AG04449 (cell line): Measurements from ENCODE around the gene TRHDE.

ENCODE experiments used
- CTCF ChIA-PET: fragments of 350-600 bp; formaldehyde crosslinking; extraction: SDS; loops from one replicate; lab custom pipeline; 2021; ENCODE audit warnings: antibody characterized with exemption; lab: Yijun Ruan, JAX
- POLR2A ChIA-PET: fragments of 400-600, 350-600 bp; formaldehyde crosslinking; extraction: SDS; loops from one replicate; lab custom pipeline; 2020; ENCODE audit warnings: antibody characterized with exemption, inconsistent platforms; lab: Yijun Ruan, JAX
- DNase-seq: peaks from one replicate; pipeline ENCODE4 v3.0.0-alpha.2; 2010; ENCODE audit warnings: low read depth, low spot score
- H3K4me3 ChIP-seq: 2 replicates; pipeline ENCODE4 v1.5.1; 2011; ENCODE audit warnings: low read depth, mild to moderate bottlenecking, control low read depth, low read length
- TF ChIP-seq, protein P1 (sequence below): IDR thresholded peaks from one replicate; pipeline ENCODE4 v1.5.1; 2011; ENCODE audit warnings: mild to moderate bottlenecking, moderate library complexity, low read length, control low read depth, inconsistent platforms; ENCODE audit not compliant: insufficient read depth; ENCODE audit errors: missing control alignments

TRHDE gene

DNA sequence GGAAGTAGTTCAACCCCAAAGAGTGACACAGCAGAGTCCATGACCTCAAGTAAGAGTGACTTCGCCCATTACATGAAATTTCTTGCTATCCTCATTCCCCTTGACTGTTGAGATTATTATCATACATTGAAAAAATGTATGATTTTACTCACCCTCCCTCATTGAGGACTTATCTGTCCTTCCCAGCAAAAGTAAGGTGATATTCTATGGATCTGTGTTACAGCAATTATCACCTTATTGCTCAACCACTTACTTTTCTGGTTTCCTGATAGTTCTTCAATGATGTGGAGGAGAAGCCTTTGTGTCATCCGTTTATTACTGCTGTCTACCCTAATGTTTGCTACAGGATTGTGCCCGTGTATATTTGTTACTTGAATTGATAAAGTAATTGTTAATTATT, 306.2 kb downstream of the TRHDE start:
- POLR2A ChIA-PET, result no interaction called here
- TF ChIP-seq, protein P1, sequence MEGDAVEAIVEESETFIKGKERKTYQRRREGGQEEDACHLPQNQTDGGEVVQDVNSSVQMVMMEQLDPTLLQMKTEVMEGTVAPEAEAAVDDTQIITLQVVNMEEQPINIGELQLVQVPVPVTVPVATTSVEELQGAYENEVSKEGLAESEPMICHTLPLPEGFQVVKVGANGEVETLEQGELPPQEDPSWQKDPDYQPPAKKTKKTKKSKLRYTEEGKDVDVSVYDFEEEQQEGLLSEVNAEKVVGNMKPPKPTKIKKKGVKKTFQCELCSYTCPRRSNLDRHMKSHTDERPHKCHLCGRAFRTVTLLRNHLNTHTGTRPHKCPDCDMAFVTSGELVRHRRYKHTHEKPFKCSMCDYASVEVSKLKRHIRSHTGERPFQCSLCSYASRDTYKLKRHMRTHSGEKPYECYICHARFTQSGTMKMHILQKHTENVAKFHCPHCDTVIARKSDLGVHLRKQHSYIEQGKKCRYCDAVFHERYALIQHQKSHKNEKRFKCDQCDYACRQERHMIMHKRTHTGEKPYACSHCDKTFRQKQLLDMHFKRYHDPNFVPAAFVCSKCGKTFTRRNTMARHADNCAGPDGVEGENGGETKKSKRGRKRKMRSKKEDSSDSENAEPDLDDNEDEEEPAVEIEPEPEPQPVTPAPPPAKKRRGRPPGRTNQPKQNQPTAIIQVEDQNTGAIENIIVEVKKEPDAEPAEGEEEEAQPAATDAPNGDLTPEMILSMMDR, result no peak
- no peak for DNase-seq
- CTCF ChIA-PET, result no interaction called here
- H3K4me3 ChIP-seq, result no peak overlapping the region

DNA sequence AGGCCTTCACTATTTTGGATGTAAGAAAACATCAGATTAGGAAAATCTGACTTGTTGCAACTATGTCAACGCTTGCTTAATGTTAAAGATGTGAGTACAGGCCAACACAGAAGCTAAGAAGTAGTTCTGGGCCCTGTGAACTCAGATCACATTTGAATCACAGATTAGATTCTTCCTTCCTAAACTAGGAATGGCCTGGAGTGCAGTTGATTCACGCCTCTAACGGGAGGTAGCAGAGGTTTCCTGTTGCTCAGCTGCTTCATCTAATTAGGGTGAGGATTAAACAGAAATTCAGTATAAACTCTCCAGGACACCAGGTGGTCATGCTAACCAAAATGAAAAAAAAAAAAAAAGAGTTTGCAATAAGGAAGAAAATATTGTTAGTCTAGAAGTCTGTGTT, 314.3 kb downstream of the TRHDE start:
- H3K4me3 ChIP-seq, result no peak overlapping the region
- no peak for DNase-seq
- TF ChIP-seq, protein P1, result no peak
- CTCF ChIA-PET, result interaction anchor here (1.0 kb wide), 1 partner anchor 75 kb away, joined by 3 read pairs; no protein-coding TSS in a partner anchor
- POLR2A ChIA-PET, result no interaction called here

- peak; percentile 69 for DNase-seq
- CTCF ChIA-PET, result no interaction called here
Measured at GRCh38 chr12:72602581-72602980, 330.4 kb downstream of the TRHDE start.

GRCh38 chr12:72605975-72606374, 333.8 kb downstream of the TRHDE start:
- no peak overlapping the region for H3K4me3 ChIP-seq
- TF ChIP-seq, protein P1, result no peak
- POLR2A ChIA-PET, result no interaction called here
- CTCF ChIA-PET, result no interaction called here
- DNase-seq, result no peak

More at GRCh38 chr12:72602581-72602980, 330.4 kb downstream of the TRHDE start:
- POLR2A ChIA-PET, result no interaction called here
- TF ChIP-seq, protein P1, result no peak
- no peak overlapping the region for H3K4me3 ChIP-seq

GRCh38 chr12:72610342-72610741, 338.2 kb downstream of the TRHDE start:
- DNase-seq, result no peak
- no peak overlapping the region for H3K4me3 ChIP-seq
- CTCF ChIA-PET, result no interaction called here
- TF ChIP-seq, protein P1, result no peak
- POLR2A ChIA-PET, result no interaction called here

DNA sequence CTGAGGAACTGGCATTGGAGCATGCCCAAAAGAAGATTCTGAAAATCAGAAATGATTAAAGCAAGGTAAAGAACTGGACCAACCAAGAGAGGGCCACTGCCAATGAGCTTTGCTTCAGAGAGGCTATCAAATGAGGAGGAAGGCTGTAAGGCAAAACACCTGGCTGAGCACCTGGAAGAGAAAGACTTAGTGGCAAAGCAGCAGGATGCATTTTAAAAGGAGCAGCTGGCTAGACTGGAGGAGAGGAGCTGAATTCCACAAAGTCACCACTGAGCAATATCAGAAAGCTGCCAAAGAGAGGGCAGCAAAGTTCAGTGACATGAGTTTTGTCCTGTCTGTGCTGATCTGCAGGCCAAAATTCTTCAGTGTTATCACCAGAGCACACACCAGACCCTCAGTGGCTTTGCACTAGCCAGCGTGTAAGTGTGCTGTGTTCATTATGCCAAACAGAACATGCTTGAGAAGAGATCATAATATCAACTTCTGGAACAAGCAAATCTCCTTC, 338.7 kb downstream of the TRHDE start:
- no peak overlapping the region for H3K4me3 ChIP-seq
- POLR2A ChIA-PET, result no interaction called here
- CTCF ChIA-PET, result no interaction called here
- TF ChIP-seq, protein P1, result no peak
- DNase-seq, result no peak
